BLaER1 (cell line): ENCODE measurements around the gene VIPR2.

Experiments used
- H3K27ac ChIP-seq: shearing (Covaris generic); formaldehyde crosslinking; 2 replicates; pipeline ENCODE4 v1.8.1; 2022
- H3K27me3 ChIP-seq: shearing (Covaris generic); formaldehyde crosslinking; 2 replicates; pipeline ENCODE4 v1.8.1; 2022
- H3K36me3 ChIP-seq: shearing (Covaris generic); formaldehyde crosslinking; 2 replicates; pipeline ENCODE4 v1.8.1; 2022
- H3K4me1 ChIP-seq: shearing (Covaris generic); formaldehyde crosslinking; 2 replicates; pipeline ENCODE4 v1.8.1; 2022
- H3K4me2 ChIP-seq: shearing (Covaris generic); formaldehyde crosslinking; 2 replicates; pipeline ENCODE4 v1.8.1; 2022
- H3K4me3 ChIP-seq: shearing (Covaris generic); formaldehyde crosslinking; 2 replicates; pipeline ENCODE4 v1.8.1; 2022
- H3K9ac ChIP-seq: shearing (Covaris generic); formaldehyde crosslinking; 2 replicates; pipeline ENCODE4 v1.8.1; 2022
- H3K9me3 ChIP-seq: shearing (Covaris generic); formaldehyde crosslinking; 2 replicates; pipeline ENCODE4 v1.8.1; 2022
- H4K20me1 ChIP-seq: shearing (Covaris generic); formaldehyde crosslinking; 2 replicates; pipeline ENCODE4 v1.8.1; 2022
- Cebpa-rat ChIP-seq: shearing (Covaris generic); IDR thresholded peaks from 2 replicates; pipeline ENCODE4 v1.8.1; 2022

The VIPR2 gene

DNA sequence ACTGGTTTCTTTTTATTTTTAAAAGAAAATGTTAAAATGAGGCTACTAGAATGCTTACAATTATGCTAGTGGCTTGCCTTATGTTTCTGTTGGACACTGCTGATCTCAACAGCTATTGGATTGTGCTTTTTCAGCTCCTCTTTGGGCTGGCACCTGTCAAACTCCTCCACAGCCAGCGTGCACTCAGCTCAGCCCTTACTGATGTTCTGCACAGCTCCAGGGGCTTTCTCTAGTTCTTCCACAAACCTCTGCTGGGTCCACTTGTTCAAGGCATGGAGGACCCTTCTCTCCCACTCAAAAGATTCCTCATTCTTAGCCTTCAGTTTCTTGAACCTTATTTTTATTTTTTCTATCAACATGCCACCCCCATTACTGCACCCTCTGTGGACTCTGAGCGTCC is 96.0 kb downstream of the VIPR2 start:
- peaks cover 16% of the 10 kb centered on the region for H3K27me3 ChIP-seq
- H3K9ac ChIP-seq, result no peak overlapping the region
- peak overlapping the region; percentile 65; the same call in 1 of the 2 replicates for H3K4me2 ChIP-seq

DNA sequence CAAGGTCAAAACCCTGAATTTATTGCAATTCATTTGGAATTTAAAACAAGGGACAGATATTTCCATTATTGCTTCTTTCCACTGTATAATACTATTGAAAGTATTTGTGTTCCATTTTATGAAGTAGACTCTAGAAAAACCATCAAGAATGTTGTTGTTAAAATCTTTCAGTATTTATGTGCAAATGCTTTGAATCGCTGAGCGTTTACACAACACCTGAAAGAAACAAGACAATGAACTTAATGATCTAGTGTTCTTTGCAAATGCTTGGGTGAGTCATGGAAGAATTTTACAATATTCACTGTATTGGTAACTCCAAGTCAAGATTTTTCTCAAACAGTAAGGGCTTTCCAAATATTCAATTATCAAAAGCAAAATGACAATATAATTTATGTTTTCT is 97.1 kb downstream of the VIPR2 start:
- peaks cover 38% of the 10 kb centered on the region for H3K4me1 ChIP-seq
- no peak overlapping the region for H3K27ac ChIP-seq
- H3K4me2 ChIP-seq, result no peak overlapping the region
- peaks cover 16% of the 10 kb centered on the region for H3K27me3 ChIP-seq
- H4K20me1 ChIP-seq, result no peaks in the 10 kb centered on the region
- H3K9me3 ChIP-seq, result peaks cover 15% of the 10 kb centered on the region
- TF ChIP-seq Cebpa-rat, result no peak
- no peak overlapping the region for H3K4me3 ChIP-seq
- H3K36me3 ChIP-seq, result no peaks in the 10 kb centered on the region
- no peak overlapping the region for H3K9ac ChIP-seq

More for the DNA sequence above, 96.0 kb downstream of the VIPR2 start:
- Histone ChIP-seq H3K27ac (no peak overlapping the region), H3K4me3 (no peak overlapping the region), H3K9me3 (peaks cover 11% of the 10 kb centered on the region), H3K4me1 (peaks cover 35% of the 10 kb centered on the region), H4K20me1 (no peaks in the 10 kb centered on the region), H3K36me3 (no peaks in the 10 kb centered on the region)
- no peak for TF ChIP-seq Cebpa-rat

DNA sequence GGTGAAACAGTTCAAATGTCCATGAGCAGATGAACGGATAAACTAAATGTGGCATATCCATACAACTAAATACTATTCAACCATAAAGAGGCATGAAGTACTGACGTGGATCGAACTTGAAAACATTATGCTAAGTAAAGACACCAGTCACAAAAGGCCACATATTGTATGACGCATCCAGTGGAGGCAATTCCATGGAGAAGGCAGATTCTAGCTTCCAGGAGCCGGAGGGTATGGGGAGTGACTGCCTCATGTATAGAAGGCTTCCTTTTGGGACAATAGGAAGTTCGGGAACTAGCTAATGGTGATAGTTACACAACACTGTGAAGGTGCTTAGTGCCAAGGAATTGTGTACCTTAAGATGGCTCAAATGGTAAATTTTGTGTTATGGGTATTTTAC is 98.4 kb downstream of the VIPR2 start:
- Histone ChIP-seq H3K4me3 (no peak overlapping the region), H3K9ac (no peak overlapping the region), H3K36me3 (no peaks in the 10 kb centered on the region), H3K27ac (no peak overlapping the region), H3K9me3 (peaks cover 12% of the 10 kb centered on the region), H3K4me2 (no peak overlapping the region), H3K4me1 (peaks cover 48% of the 10 kb centered on the region), H3K27me3 (peaks cover 16% of the 10 kb centered on the region), H4K20me1 (no peaks in the 10 kb centered on the region)
- no peak for TF ChIP-seq Cebpa-rat

DNA sequence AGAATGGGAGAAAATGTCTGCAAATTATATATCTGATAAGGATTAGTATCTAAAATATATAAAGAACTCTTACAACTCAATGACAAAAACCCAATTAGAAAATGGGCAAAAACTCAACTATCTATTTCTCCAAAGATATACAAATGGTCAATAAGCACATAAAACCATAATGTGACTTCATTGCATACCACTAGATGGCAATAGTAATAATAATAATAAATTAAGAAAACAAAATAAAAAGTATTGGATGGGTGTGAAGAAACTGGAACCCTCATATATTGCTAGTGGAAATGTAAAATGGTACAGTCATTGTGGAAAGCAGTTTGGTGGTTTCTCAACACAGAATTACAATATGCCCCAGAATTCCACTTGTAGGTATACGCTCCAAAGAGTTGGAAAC is 98.8 kb downstream of the VIPR2 start:
- Histone ChIP-seq H3K27ac (no peak overlapping the region), H3K36me3 (no peaks in the 10 kb centered on the region), H3K9me3 (peaks cover 14% of the 10 kb centered on the region), H3K27me3 (peaks cover 16% of the 10 kb centered on the region), H3K9ac (no peak overlapping the region), H3K4me1 (peaks cover 48% of the 10 kb centered on the region), H3K4me3 (no peak overlapping the region), H3K4me2 (no peak overlapping the region), H4K20me1 (no peaks in the 10 kb centered on the region)
- TF ChIP-seq Cebpa-rat, result no peak

DNA sequence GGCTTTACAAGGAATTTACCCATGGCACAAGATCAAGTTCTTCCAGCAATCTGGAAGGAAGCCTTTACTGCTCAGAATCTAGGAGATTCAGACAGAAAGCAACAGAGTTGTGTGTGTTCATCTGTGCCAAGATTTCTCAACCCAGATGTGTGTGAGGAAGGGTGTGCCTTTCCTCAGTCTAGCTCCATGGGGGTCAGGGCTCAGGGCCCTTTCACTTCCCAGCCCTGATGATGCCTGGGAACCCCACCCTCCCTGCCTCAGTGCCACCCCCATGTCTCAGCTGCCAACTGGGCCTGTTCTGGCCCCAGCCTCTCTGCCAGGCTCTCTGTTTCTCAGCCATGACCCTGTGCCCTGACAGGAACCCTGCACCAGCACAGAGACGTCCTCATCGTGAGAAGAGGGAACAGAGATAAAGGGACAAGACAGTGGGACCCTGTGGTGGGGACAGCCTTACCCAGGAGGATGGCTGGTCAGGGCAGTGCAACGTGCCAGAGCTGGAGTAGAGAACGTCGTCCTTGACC is 102.0 kb downstream of the VIPR2 start:
- TF ChIP-seq Cebpa-rat, result no peak
- Histone ChIP-seq H3K27ac (no peak overlapping the region), H3K4me3 (no peak overlapping the region), H3K9me3 (peaks cover 14% of the 10 kb centered on the region), H3K4me2 (peak overlapping the region; percentile 61), H3K36me3 (no peaks in the 10 kb centered on the region), H3K9ac (no peak overlapping the region), H3K27me3 (no peaks in the 10 kb centered on the region), H4K20me1 (no peaks in the 10 kb centered on the region), H3K4me1 (peaks cover 50% of the 10 kb centered on the region)

DNA sequence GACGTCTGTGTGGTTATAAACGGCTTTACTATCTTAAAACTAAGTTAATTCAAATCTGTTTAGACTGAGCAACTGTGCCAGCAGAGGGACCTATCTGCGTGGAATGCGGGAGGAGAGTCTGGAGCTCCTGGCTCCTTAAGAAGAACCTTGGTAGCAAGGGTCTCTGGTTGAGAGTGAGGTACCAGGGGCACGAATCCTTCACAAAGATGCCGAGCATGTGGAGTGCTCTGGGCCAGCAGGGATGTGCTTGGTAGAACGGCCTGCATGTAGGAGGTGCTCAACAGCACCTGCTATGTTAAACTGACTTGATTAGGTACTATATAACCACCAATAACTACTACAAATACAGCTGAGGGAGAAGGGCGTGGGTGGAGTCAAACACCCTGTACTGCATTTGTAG is 102.6 kb downstream of the VIPR2 start:
- TF ChIP-seq Cebpa-rat, result no peak
- peaks cover 54% of the 10 kb centered on the region for H3K4me1 ChIP-seq
- no peaks in the 10 kb centered on the region for H3K36me3 ChIP-seq
- H3K4me3 ChIP-seq, result no peak overlapping the region
- H3K4me2 ChIP-seq, result peak overlapping the region; percentile 61
- no peaks in the 10 kb centered on the region for H3K27me3 ChIP-seq
- no peak overlapping the region for H3K27ac ChIP-seq
- H3K9me3 ChIP-seq, result peaks cover 14% of the 10 kb centered on the region
- H4K20me1 ChIP-seq, result no peaks in the 10 kb centered on the region
- no peak overlapping the region for H3K9ac ChIP-seq

DNA sequence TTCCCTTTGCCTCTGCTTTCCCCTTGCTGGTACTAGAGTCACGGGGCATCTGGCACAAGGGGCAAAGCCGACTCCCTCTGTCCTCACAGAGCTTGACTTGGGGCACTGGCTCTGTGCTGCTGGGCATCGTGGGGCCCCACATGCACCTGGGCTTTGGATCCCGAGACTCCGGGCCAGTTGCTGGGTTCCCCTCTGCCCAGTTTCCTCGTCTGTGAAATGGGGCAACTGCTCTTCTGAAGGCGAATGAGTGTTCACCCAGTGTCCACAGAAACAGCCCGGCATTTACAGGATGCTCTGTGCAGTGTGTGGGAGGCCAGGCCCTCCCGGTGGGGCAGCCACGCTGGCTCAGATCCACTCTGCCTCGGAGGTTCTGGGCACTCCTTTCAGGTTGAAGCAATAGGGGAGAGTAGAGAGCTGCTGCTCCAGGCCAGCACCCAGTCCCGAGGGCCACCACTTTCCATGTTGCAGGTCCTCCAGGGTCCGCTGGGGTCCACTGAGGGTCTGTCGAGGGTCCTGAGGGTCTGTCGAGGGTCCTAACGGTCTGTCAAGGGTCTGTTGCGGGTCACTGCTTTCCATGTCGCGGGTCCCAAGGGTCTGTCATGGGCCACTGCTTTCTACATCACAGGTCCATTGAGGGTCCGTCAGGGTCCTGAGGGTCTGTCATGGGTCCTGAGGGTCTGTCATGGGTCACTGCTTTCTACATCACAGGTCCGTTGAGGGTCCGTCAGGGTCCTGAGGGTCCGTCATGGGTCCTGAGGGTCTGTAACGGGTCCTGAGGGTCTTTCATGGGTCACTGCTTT is 103.6 kb downstream of the VIPR2 start:
- Histone ChIP-seq H3K27me3 (no peaks in the 10 kb centered on the region), H3K4me1 (peaks cover 64% of the 10 kb centered on the region)

DNA sequence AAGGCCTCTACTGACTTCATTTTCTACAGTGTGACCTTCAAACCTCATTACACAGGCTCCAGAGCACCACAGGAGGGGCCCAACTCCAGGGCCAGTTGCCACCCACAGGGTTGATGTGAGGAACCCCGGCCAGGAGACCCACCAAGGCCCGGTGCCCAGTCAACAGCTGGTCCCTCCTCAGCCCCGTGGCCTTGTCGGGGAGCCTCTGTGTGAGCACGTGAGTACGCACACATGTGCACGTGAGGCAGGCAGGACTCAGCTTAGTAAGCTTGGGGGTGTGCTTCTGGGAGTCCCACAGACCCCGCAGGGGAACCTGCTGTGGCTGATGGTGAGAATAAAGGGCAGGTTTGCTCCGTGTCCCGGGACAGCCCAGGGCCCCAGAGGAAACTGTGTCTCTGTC is 104.5 kb downstream of the VIPR2 start:
- Histone ChIP-seq H3K4me3 (no peak overlapping the region), H4K20me1 (no peaks in the 10 kb centered on the region), H3K4me1 (peaks cover 73% of the 10 kb centered on the region), H3K4me2 (peak overlapping the region; percentile 61), H3K9me3 (peaks cover 14% of the 10 kb centered on the region), H3K9ac (0 out of 2 replicates have a peak overlapping the region, but pooled peaks have one; percentile 43), H3K27ac (peak overlapping the region; percentile 38; the same call in 1 of the 2 replicates), H3K36me3 (no peaks in the 10 kb centered on the region), H3K27me3 (no peaks in the 10 kb centered on the region)
- no peak for TF ChIP-seq Cebpa-rat

More for the DNA sequence above, 103.6 kb downstream of the VIPR2 start:
- Histone ChIP-seq H3K4me3 (0 out of 2 replicates have a peak overlapping the region, but pooled peaks have one; percentile 8), H3K9me3 (peaks cover 14% of the 10 kb centered on the region), H3K36me3 (no peaks in the 10 kb centered on the region), H4K20me1 (no peaks in the 10 kb centered on the region), H3K9ac (0 out of 2 replicates have a peak overlapping the region, but pooled peaks have one; percentile 43), H3K27ac (peak overlapping the region; percentile 38; the same call in 1 of the 2 replicates), H3K4me2 (peak overlapping the region; percentile 61)
- no peak for TF ChIP-seq Cebpa-rat

DNA sequence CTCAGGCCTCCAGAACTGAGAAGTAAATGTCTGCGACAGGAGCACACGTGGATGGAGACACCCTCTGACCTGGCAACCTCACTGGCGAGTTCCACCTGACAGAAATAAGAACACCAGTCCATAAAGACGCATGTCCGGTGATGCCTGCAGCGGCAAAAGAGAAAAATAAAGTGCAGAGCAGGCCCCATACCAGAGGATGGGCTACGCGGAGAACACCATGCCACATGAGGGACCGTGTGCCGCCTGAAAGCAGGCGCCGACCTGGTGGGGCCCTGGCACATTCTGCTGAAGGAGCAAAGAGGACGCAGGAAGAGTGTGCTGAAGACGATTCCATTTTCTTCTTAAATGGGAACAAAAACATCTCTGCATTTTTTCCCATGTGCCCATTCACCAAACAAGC is 105.0 kb downstream of the VIPR2 start:
- Histone ChIP-seq H3K4me1 (peaks cover 78% of the 10 kb centered on the region), H3K9me3 (peaks cover 14% of the 10 kb centered on the region), H4K20me1 (no peaks in the 10 kb centered on the region), H3K27me3 (no peaks in the 10 kb centered on the region), H3K36me3 (no peaks in the 10 kb centered on the region), H3K27ac (peak overlapping the region; percentile 38), H3K9ac (no peak overlapping the region; the same call in 1 of the 2 replicates), H3K4me2 (peak overlapping the region; percentile 61), H3K4me3 (no peak overlapping the region)
- TF ChIP-seq Cebpa-rat, result no peak

DNA sequence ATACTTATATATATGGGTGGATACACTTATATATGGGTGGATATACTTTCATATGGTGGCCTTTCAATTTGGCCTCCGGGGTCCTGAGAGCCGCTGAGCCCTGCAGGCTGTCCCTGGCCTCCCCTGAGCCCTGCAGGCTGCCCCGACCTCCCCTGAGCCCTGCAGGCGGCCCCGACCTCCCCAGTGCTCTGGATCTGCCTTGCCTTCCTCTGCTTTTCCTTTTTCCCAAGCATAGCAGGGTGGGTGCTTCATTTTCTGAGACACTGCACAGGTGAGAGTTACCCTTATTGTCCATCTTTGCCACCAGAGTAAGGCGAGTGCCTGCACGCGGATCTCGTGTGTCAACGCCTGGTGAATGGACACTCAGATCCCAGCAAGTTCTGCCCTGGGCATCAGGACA is 106.6 kb downstream of the VIPR2 start:
- Histone ChIP-seq H3K27me3 (no peaks in the 10 kb centered on the region; the same call in 1 of the 2 replicates), H3K9me3 (0 out of 2 replicates have a peak, but pooled peaks cover 4% of the 10 kb centered on the region), H3K4me1 (peaks cover 91% of the 10 kb centered on the region), H3K4me3 (no peak overlapping the region), H4K20me1 (no peaks in the 10 kb centered on the region), H3K4me2 (peak overlapping the region; percentile 61; the same call in 1 of the 2 replicates), H3K9ac (no peak overlapping the region), H3K27ac (no peak overlapping the region), H3K36me3 (no peaks in the 10 kb centered on the region)
- no peak for TF ChIP-seq Cebpa-rat
